ENCODE results near the gene LRMDA.

DNA sequence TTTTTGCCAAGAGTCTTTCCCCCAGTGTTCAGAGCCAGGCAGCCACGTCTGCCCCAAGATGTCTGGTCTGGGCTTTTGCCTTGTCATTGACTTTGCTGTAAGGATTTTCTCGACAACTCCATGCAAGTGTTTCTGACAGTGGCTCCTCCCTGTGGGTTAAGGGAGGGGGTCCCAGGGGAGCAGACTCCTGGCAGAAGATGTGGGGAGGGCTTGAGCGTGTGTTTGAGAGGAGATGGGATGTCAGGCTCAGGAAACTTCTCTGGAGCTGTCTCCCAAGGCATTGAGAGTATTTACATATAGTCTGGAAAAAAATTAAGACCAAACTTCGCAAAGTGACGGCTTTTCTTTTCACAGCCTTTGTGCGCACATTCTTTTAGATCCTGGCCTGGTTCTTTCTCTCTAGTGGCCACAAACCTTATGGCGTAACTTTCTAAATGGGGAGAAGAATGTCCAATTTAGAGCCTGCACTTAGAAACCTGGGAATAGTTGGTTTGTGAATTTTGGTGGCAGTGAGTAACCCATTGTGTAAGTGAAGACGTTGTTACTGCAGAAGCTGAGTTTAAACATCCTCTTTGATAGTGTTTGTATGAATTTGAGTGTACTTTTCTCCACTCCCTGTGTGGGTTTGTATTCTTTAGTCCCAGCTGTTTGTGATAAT, 201.5 kb downstream of the LRMDA start:
- TF ChIP-seq, protein P1, sequence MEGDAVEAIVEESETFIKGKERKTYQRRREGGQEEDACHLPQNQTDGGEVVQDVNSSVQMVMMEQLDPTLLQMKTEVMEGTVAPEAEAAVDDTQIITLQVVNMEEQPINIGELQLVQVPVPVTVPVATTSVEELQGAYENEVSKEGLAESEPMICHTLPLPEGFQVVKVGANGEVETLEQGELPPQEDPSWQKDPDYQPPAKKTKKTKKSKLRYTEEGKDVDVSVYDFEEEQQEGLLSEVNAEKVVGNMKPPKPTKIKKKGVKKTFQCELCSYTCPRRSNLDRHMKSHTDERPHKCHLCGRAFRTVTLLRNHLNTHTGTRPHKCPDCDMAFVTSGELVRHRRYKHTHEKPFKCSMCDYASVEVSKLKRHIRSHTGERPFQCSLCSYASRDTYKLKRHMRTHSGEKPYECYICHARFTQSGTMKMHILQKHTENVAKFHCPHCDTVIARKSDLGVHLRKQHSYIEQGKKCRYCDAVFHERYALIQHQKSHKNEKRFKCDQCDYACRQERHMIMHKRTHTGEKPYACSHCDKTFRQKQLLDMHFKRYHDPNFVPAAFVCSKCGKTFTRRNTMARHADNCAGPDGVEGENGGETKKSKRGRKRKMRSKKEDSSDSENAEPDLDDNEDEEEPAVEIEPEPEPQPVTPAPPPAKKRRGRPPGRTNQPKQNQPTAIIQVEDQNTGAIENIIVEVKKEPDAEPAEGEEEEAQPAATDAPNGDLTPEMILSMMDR (IDR thresholded peaks at IDR 0.05) = no peak
- no peak for TF ChIP-seq POLR2AphosphoS5 (IDR thresholded peaks at IDR 0.05)
